ENCODE results near the gene PER1. TPM values are rescaled to one million over a fixed set of nuclear protein-coding genes. Genes with fewer than 3 reads are reported as not detected.

Gene PER1
- total and polyA plus RNA-seq, 3 experiments from 2014 or later = 12.1 to 35.8 (median 26.5) TPM

DNA sequence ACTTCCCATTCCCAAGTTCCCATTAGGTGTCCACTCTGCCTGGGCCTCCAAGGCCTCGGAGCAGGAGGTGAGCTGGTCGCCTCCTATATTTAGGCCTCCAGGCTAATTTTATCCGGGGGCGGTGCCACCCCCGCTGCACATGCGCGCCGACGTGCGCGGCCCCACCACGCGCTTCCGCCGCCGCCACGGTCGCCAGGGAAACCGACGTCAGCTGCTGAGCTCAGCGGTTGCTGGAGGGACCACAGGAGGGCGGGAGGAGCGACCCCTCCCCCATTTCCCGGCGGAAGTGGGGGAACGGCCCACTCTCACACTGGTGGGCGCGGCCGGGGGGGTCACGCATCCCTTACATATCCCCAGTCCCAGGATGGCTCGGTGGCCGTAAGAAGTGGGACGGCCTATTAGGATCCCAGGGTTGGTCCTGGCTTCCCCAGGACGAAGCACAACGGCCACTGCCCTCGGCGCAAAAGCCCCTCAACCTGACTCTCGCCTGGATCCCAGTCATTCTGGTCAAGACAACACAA is 1.0 kb downstream of the PER1 start:
- Mint-ChIP-seq H3K27me3 (peaks cover 0 to 20% of the 10 kb centered on the region in 2 donors), H3K9me3 (peaks cover 0 to 4% (median 0%) of the 10 kb centered on the region in 5 donors), H3K36me3 (peaks cover 6 to 73% (median 17%) of the 10 kb centered on the region in 3 donors), H3K4me3 (peak overlapping the region in 4 of 7 donors; percentile 57 to 98 (median 95)), H3K4me1 (peaks cover 19 to 68% (median 33%) of the 10 kb centered on the region in 3 donors), H3K27ac (peak overlapping the region in 3 of 8 donors; percentile 87 to 99 (median 91))
- POLR2A ChIA-PET = interaction anchor here (0.9 to 2.5 kb wide), 12 partner anchors 10 to 97 kb away, joined by 3 to 16 read pairs (median 6); partner anchors contain the start of gene CTC1
- CTCF ChIA-PET = interaction anchor here (0.6 to 11.7 kb wide), 6 partner anchors 10 to 70 kb away, joined by 3 to 108 read pairs (median 5); partner anchors contain the start of gene ALOXE3
- Histone ChIP-seq H3K27me3 (ENCODE audit: insufficient read depth, low read length, poor library complexity, severe bottlenecking) (no peaks in the 10 kb centered on the region), H3K36me3 (ENCODE audit: insufficient read depth, low read length) (peaks cover 45% of the 10 kb centered on the region), H3K27ac (ENCODE audit: low read depth, low read length) (peak overlapping the region; percentile 100), H3K4me1 (ENCODE audit: insufficient read depth, low read length) (peaks cover 55% of the 10 kb centered on the region), H3K9me3 (ENCODE audit: low read length) (no peaks in the 10 kb centered on the region), H3K4me3 (ENCODE audit: low read length) (peak overlapping the region; percentile 60)
- peak; percentile 87 to 97 (median 95) for DNase-seq

DNA sequence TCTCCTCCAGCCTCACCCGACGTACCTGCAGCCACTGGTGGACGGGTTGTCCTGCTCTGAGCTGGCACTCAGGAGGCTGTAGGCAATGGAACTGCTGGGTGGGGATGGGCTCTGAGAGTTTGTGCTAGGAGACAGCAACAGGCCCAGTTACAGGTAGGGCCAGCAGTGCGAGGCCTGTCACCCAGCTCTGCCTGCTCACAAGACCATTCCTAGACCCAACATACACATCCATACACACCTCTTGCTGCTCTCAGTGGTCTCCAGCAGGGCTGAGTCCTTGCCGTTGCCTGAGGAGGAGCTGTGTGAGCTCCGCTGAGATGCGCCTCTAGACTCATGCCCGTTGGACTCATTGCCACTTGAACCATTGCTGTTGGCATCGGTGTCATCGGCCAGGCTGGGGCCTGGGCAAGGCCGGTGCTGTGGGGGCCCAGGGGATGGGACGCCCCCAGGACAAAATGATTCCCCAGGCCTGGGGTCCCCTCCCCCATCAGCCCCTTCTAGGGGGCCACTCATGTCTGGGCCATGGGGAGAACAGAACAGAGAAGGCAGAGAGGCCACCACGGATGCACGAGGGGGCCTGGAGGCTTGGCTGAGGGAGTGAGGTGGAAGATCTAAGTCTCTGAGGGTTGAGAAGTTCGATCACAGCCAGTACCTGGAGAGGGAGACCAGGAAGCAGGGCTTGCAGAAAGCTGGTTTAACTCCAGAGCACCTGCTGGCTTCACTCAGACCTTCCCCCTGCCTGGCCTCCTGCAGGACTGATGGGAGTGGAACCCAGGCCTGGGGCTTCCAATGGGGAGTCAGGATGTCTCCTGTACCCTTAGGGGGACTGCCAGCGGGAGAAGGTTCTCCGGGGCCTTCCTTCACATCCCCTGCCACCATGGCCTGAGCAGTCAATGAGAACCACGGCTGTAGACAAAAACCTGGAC is 1.7 kb downstream of the PER1 start:
- ChIA-PET POLR2A (interaction anchor here (0.6 to 2.5 kb wide), 10 partner anchors 10 to 98 kb away, joined by 3 to 16 read pairs (median 7); partner anchors contain the start of gene CTC1), CTCF (interaction anchor here (0.6 to 11.7 kb wide), 5 partner anchors 11 to 40 kb away, joined by 3 to 108 read pairs (median 6); partner anchors contain the start of gene ALOXE3)
- H3K36me3 Mint-ChIP-seq = peaks cover 6 to 79% (median 17%) of the 10 kb centered on the region in 3 donors
- Histone ChIP-seq H3K4me1 (ENCODE audit: insufficient read depth, low read length) (peaks cover 49% of the 10 kb centered on the region), H3K4me3 (ENCODE audit: low read length) (peak overlapping the region; percentile 13), H3K27me3 (ENCODE audit: insufficient read depth, low read length, poor library complexity, severe bottlenecking) (no peaks in the 10 kb centered on the region), H3K36me3 (ENCODE audit: insufficient read depth, low read length) (peaks cover 52% of the 10 kb centered on the region), H3K27ac (ENCODE audit: low read depth, low read length) (peak overlapping the region; percentile 100), H3K9me3 (ENCODE audit: low read length) (no peaks in the 10 kb centered on the region)
- peak overlapping the region in 3 of 8 donors; percentile 71 to 98 (median 87) for H3K27ac Mint-ChIP-seq
- DNase-seq = peak in 2 of 5 donors; percentile 4 to 49
- peaks cover 0 to 20% of the 10 kb centered on the region in 2 donors for H3K27me3 Mint-ChIP-seq
- peaks cover 19 to 67% (median 33%) of the 10 kb centered on the region in 3 donors for H3K4me1 Mint-ChIP-seq
- peaks cover 0 to 4% (median 0%) of the 10 kb centered on the region in 5 donors for H3K9me3 Mint-ChIP-seq
- H3K4me3 Mint-ChIP-seq = peak overlapping the region in 5 of 7 donors; percentile 19 to 98 (median 93)

GRCh38 chr17:8149419-8150193 is 2.6 kb downstream of the PER1 start:
- H3K36me3 Mint-ChIP-seq = peaks cover 6 to 85% (median 17%) of the 10 kb centered on the region in 3 donors
- peak in 1 of 5 donors; percentile 10 for DNase-seq
- Histone ChIP-seq H3K27me3 (ENCODE audit: insufficient read depth, low read length, poor library complexity, severe bottlenecking) (no peaks in the 10 kb centered on the region), H3K9me3 (ENCODE audit: low read length) (no peaks in the 10 kb centered on the region), H3K4me3 (ENCODE audit: low read length) (no peak overlapping the region), H3K36me3 (ENCODE audit: insufficient read depth, low read length) (peaks cover 53% of the 10 kb centered on the region), H3K4me1 (ENCODE audit: insufficient read depth, low read length) (peaks cover 41% of the 10 kb centered on the region), H3K27ac (ENCODE audit: low read depth, low read length) (peak overlapping the region; percentile 100)
- ChIA-PET POLR2A (interaction anchor here (0.6 to 2.5 kb wide), 3 partner anchors 10 to 14 kb away, joined by 3 to 16 read pairs (median 7); no protein-coding TSS in a partner anchor), CTCF (interaction anchor here (2.0 to 11.7 kb wide), 3 partner anchors 12 to 39 kb away, joined by 6 to 108 read pairs (median 23); partner anchors contain the start of gene ALOXE3)
- peaks cover 0 to 22% of the 10 kb centered on the region in 2 donors for H3K27me3 Mint-ChIP-seq
- H3K27ac Mint-ChIP-seq = peak overlapping the region in 5 of 8 donors; percentile 50 to 99 (median 85)
- peaks cover 0 to 4% (median 0%) of the 10 kb centered on the region in 5 donors for H3K9me3 Mint-ChIP-seq
- H3K4me1 Mint-ChIP-seq = peaks cover 19 to 58% (median 33%) of the 10 kb centered on the region in 3 donors
- H3K4me3 Mint-ChIP-seq = peak overlapping the region in 4 of 7 donors; percentile 5 to 69 (median 22)

DNA sequence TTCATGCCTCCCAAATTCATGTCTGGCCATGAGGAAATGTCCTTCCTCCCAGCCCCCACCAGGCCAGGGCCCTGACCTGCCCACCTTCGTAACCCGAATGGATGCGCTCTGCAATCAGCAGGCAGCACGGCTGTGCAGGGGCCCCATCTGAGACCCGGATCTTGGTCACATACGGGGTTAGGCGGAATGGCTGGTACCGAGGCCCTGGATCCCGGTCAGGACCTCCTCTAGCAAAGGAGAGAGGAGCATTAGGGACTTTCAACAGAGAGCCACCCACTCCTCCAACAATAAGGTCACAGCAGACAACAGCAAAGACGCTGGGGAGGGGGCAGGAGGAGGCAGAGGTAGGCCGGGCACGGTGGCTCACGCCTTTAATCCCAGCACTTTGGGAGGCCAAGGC is 3.6 kb downstream of the PER1 start:
- no peak for DNase-seq
- Mint-ChIP-seq H3K4me1 (peaks cover 19 to 48% (median 32%) of the 10 kb centered on the region in 3 donors), H3K36me3 (peaks cover 3 to 90% (median 19%) of the 10 kb centered on the region in 3 donors), H3K9me3 (peaks cover 0 to 4% (median 0%) of the 10 kb centered on the region in 5 donors), H3K4me3 (peak overlapping the region in 1 of 7 donors; percentile 48), H3K27ac (peak overlapping the region in 2 of 8 donors; percentile 54 to 77), H3K27me3 (peaks cover 0 to 20% of the 10 kb centered on the region in 2 donors)
- H3K9me3 ChIP-seq (ENCODE audit: low read length) = no peaks in the 10 kb centered on the region
- H3K4me1 ChIP-seq (ENCODE audit: insufficient read depth, low read length) = peaks cover 30% of the 10 kb centered on the region
- peaks cover 61% of the 10 kb centered on the region for H3K36me3 ChIP-seq (ENCODE audit: insufficient read depth, low read length)
- H3K27ac ChIP-seq (ENCODE audit: low read depth, low read length) = no peak overlapping the region
- POLR2A ChIA-PET = no interaction called here
- H3K27me3 ChIP-seq (ENCODE audit: insufficient read depth, low read length, poor library complexity, severe bottlenecking) = no peaks in the 10 kb centered on the region
- H3K4me3 ChIP-seq (ENCODE audit: low read length) = no peak overlapping the region
- CTCF ChIA-PET = interaction anchor here (0.9 to 11.7 kb wide), 3 partner anchors 8 to 29 kb away, joined by 5 to 108 read pairs (median 12); no protein-coding TSS in a partner anchor

GRCh38 chr17:8147805-8148404 is 4.3 kb downstream of the PER1 start:
- Mint-ChIP-seq H3K9me3 (peaks cover 0 to 4% (median 0%) of the 10 kb centered on the region in 5 donors), H3K4me1 (peaks cover 19 to 41% (median 25%) of the 10 kb centered on the region in 3 donors), H3K27me3 (peaks cover 0 to 18% of the 10 kb centered on the region in 2 donors), H3K4me3 (peak overlapping the region in 2 of 7 donors; percentile 28 to 32), H3K36me3 (peaks cover 3 to 90% (median 20%) of the 10 kb centered on the region in 3 donors), H3K27ac (peak overlapping the region in 4 of 8 donors; percentile 3 to 85 (median 66))
- POLR2A ChIA-PET = interaction anchor here (0.6 to 1.7 kb wide), 2 partner anchors 9 to 26 kb away, joined by 4 to 7 read pairs; no protein-coding TSS in a partner anchor
- CTCF ChIA-PET = interaction anchor here (0.9 to 11.7 kb wide), 3 partner anchors 9 to 28 kb away, joined by 5 to 108 read pairs (median 12); no protein-coding TSS in a partner anchor
- Histone ChIP-seq H3K4me1 (ENCODE audit: insufficient read depth, low read length) (peaks cover 24% of the 10 kb centered on the region), H3K36me3 (ENCODE audit: insufficient read depth, low read length) (peaks cover 61% of the 10 kb centered on the region), H3K9me3 (ENCODE audit: low read length) (no peaks in the 10 kb centered on the region), H3K27ac (ENCODE audit: low read depth, low read length) (no peak overlapping the region), H3K27me3 (ENCODE audit: insufficient read depth, low read length, poor library complexity, severe bottlenecking) (no peaks in the 10 kb centered on the region), H3K4me3 (ENCODE audit: low read length) (no peak overlapping the region)
- DNase-seq = peak in 1 of 5 donors; percentile 12

DNA sequence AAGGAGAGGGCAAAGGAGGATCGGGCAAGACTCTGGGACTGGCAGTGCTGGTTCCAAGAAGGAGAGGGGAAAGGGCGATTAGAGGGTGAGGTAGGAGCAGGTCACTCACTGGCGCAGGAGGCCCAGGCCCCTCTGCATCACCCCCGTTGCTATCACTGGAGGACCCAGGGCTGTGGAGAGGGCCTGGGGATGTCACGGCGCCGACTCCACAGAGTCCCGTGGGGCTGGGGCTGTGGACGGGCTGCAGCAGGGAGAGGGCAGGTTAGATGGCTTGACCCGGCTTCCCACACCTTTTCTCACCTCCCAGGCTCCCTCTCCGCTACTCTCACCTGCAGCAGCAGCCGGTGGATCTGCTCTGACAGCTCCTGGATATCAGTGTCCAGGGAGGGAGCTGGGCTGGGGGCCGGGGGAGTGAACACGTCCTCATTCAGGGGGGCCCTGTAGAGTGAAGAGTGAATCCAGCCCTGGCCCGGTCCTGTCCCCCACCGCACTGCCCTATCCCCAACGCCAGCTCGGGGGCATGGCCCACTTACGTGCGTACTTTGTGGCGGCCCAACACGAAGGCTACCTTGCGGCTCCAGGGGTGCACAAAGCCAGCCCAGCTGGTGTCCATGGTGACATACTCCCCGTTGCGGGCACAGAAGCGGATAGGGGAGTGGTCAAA is 4.9 kb downstream of the PER1 start:
- no peaks in the 10 kb centered on the region for H3K9me3 ChIP-seq (ENCODE audit: low read length)
- peak in 1 of 5 donors; percentile 7 for DNase-seq
- peak overlapping the region in 4 of 7 donors; percentile 19 to 78 (median 34) for H3K4me3 Mint-ChIP-seq
- H3K9me3 Mint-ChIP-seq = peaks cover 0 to 4% (median 0%) of the 10 kb centered on the region in 5 donors
- no peaks in the 10 kb centered on the region for H3K27me3 ChIP-seq (ENCODE audit: insufficient read depth, low read length, poor library complexity, severe bottlenecking)
- H3K36me3 Mint-ChIP-seq = peaks cover 3 to 92% (median 20%) of the 10 kb centered on the region in 3 donors
- ChIA-PET POLR2A (interaction anchor here (0.6 to 1.7 kb wide), 2 partner anchors 9 to 25 kb away, joined by 4 to 7 read pairs; no protein-coding TSS in a partner anchor), CTCF (interaction anchor here (0.9 to 11.7 kb wide), 4 partner anchors 9 to 53 kb away, joined by 3 to 108 read pairs (median 8); no protein-coding TSS in a partner anchor)
- peaks cover 66% of the 10 kb centered on the region for H3K36me3 ChIP-seq (ENCODE audit: insufficient read depth, low read length)
- H3K4me1 Mint-ChIP-seq = peaks cover 19 to 35% (median 19%) of the 10 kb centered on the region in 3 donors
- H3K4me1 ChIP-seq (ENCODE audit: insufficient read depth, low read length) = peaks cover 17% of the 10 kb centered on the region
- H3K27ac Mint-ChIP-seq = peak overlapping the region in 4 of 8 donors; percentile 3 to 84 (median 62)
- peaks cover 0 to 17% of the 10 kb centered on the region in 2 donors for H3K27me3 Mint-ChIP-seq
- no peak overlapping the region for H3K4me3 ChIP-seq (ENCODE audit: low read length)
- no peak overlapping the region for H3K27ac ChIP-seq (ENCODE audit: low read depth, low read length)

Measured in CD8-positive, alpha-beta memory T cell (primary cell).